Measurements from ENCODE around the gene MT1A. TPM values are rescaled to one million over a fixed set of nuclear protein-coding genes. Genes with fewer than 3 reads are reported as not detected.

The MT1A gene
- total RNA-seq, 1 experiment from 2014 or later = 52.1 TPM

DNA sequence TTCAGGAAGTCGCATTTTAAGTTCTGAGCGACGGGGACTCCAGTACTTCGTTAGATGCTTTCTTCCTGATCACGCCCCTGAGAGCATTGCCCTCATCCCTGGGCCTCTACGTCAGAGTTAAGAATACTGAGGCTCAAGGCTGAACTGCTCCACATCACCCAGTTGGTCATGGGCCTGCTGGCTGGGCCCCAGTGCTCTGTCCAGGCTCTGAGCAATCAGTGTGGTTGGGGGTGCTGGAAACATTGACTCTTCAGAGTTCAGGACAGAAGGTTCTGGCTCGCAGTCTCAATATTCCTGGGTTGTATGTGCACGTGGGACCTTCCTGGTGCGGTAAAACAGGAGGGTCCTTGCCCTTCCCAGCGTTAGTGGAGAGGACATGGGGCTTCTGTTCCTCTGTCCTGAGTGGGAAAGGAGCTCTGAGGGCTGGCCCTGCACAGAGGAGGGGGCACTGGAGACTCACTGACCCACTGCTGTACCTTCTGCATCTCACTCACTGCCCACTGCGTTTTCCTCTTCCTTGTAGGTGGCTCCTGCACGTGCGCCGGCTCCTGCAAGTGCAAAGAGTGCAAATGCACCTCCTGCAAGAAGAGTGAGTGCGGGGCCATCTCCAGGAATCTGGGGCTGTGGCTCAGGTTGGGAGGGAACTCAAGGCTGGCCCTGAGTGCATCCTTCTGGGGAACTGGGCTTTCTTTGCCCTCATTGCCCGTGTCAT is 12.4 kb upstream of the MT1A start:
- no peak for TF ChIP-seq SIN3A (IDR thresholded peaks at IDR 0.05; ENCODE audit: borderline replicate concordance, insufficient read depth, low read depth, low read length)
- TF ChIP-seq, protein P1, sequence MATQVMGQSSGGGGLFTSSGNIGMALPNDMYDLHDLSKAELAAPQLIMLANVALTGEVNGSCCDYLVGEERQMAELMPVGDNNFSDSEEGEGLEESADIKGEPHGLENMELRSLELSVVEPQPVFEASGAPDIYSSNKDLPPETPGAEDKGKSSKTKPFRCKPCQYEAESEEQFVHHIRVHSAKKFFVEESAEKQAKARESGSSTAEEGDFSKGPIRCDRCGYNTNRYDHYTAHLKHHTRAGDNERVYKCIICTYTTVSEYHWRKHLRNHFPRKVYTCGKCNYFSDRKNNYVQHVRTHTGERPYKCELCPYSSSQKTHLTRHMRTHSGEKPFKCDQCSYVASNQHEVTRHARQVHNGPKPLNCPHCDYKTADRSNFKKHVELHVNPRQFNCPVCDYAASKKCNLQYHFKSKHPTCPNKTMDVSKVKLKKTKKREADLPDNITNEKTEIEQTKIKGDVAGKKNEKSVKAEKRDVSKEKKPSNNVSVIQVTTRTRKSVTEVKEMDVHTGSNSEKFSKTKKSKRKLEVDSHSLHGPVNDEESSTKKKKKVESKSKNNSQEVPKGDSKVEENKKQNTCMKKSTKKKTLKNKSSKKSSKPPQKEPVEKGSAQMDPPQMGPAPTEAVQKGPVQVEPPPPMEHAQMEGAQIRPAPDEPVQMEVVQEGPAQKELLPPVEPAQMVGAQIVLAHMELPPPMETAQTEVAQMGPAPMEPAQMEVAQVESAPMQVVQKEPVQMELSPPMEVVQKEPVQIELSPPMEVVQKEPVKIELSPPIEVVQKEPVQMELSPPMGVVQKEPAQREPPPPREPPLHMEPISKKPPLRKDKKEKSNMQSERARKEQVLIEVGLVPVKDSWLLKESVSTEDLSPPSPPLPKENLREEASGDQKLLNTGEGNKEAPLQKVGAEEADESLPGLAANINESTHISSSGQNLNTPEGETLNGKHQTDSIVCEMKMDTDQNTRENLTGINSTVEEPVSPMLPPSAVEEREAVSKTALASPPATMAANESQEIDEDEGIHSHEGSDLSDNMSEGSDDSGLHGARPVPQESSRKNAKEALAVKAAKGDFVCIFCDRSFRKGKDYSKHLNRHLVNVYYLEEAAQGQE (IDR thresholded peaks at IDR 0.05; ENCODE audit: insufficient read depth in 1 of 2, low read depth in 2 of 2, low read length in 1 of 2) = 0 out of 4 replicates have a peak, but pooled peaks of 1 of the 2 experiments have one; percentile 11
- ChIA-PET POLR2A (interaction anchor here (0.7 to 1.0 kb wide), 3 partner anchors 17 to 43 kb away, joined by 3 to 4 read pairs (median 3); no protein-coding TSS in a partner anchor), CTCF (interaction anchor here (0.6 to 1.3 kb wide), 4 partner anchors 17 to 31 kb away, joined by 3 read pairs; partner anchors contain the start of gene MT2A)
- H3K36me3 ChIP-seq (ENCODE audit: control insufficient read depth, insufficient read depth, low read length) = no peaks in the 10 kb centered on the region; the same call in 1 of the 2 replicates
- in situ Hi-C loops (cut with HindIII; ENCODE audit: low pct_unique_long_range_greater_than_20kb, low sequenced_read_pairs) = no loop called here
- intact Hi-C loops (cut with micrococcal nuclease; ENCODE audit: unreplicated experiment) = no loop called here
- no peak for DNase-seq (ENCODE audit: low read depth, low spot score)
- no peaks in the 10 kb centered on the region for H3K9me3 ChIP-seq (ENCODE audit: control insufficient read depth, insufficient read depth, low read depth, low read length)
- peak overlapping the region; percentile 89 for H3K27ac ChIP-seq (ENCODE audit: low read length)
- H3K4me1 ChIP-seq (ENCODE audit: control insufficient read depth, insufficient read depth, low read length) = peaks cover 17% of the 10 kb centered on the region
- BruUV-seq (replicated peaks) = TSS peak; percentile 99
- H3K27me3 ChIP-seq (ENCODE audit: control insufficient read depth, insufficient read depth, low read length) = no peaks in the 10 kb centered on the region
- H3K4me3 ChIP-seq (ENCODE audit: low read depth in 2 of 2, low read length in 2 of 2) = peak overlapping the region; percentile 57 to 72
- peak; percentile 57 for ATAC-seq

GRCh38 chr16:56626685-56627084 is 11.8 kb upstream of the MT1A start:
- no peaks in the 10 kb centered on the region for H3K9me3 ChIP-seq (ENCODE audit: control insufficient read depth, insufficient read depth, low read depth, low read length)
- intact Hi-C loops (cut with micrococcal nuclease; ENCODE audit: unreplicated experiment) = no loop called here
- ChIA-PET POLR2A (interaction anchor here (0.7 to 1.2 kb wide), 2 partner anchors 19 to 42 kb away, joined by 3 read pairs; partner anchors contain the start of gene MT2A), CTCF (interaction anchor here (0.6 to 1.3 kb wide), 2 partner anchors 15 to 23 kb away, joined by 3 read pairs; no protein-coding TSS in a partner anchor)
- H3K27ac ChIP-seq (ENCODE audit: low read length) = peak overlapping the region; percentile 89
- no TSS peak for BruUV-seq (replicated peaks)
- DNase-seq (ENCODE audit: low read depth, low spot score) = no peak
- ATAC-seq = 0 out of 2 replicates have a peak, but pooled peaks have one; percentile 6
- TF ChIP-seq, protein P2, sequence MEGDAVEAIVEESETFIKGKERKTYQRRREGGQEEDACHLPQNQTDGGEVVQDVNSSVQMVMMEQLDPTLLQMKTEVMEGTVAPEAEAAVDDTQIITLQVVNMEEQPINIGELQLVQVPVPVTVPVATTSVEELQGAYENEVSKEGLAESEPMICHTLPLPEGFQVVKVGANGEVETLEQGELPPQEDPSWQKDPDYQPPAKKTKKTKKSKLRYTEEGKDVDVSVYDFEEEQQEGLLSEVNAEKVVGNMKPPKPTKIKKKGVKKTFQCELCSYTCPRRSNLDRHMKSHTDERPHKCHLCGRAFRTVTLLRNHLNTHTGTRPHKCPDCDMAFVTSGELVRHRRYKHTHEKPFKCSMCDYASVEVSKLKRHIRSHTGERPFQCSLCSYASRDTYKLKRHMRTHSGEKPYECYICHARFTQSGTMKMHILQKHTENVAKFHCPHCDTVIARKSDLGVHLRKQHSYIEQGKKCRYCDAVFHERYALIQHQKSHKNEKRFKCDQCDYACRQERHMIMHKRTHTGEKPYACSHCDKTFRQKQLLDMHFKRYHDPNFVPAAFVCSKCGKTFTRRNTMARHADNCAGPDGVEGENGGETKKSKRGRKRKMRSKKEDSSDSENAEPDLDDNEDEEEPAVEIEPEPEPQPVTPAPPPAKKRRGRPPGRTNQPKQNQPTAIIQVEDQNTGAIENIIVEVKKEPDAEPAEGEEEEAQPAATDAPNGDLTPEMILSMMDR (IDR thresholded peaks at IDR 0.05) = no peak
- TF ChIP-seq SIN3A (IDR thresholded peaks at IDR 0.05; ENCODE audit: borderline replicate concordance, insufficient read depth, low read depth, low read length) (no peak), POLR2AphosphoS5 (IDR thresholded peaks at IDR 0.05; ENCODE audit: low read depth, low read length) (no peak), TCF7L2 (IDR thresholded peaks at IDR 0.05; ENCODE audit: low read depth, low read length) (no peak)
- TF ChIP-seq, protein P1 (IDR thresholded peaks at IDR 0.05; ENCODE audit: insufficient read depth in 1 of 2, low read depth in 2 of 2, low read length in 1 of 2) = no peak
- in situ Hi-C loops (cut with HindIII; ENCODE audit: low pct_unique_long_range_greater_than_20kb, low sequenced_read_pairs) = no loop called here
- no peaks in the 10 kb centered on the region for H3K27me3 ChIP-seq (ENCODE audit: control insufficient read depth, insufficient read depth, low read length)
- H3K36me3 ChIP-seq (ENCODE audit: control insufficient read depth, insufficient read depth, low read length) = no peaks in the 10 kb centered on the region; the same call in 1 of the 2 replicates
- peak overlapping the region; percentile 57 to 72 for H3K4me3 ChIP-seq (ENCODE audit: low read depth in 2 of 2, low read length in 2 of 2)
- peaks cover 13% of the 10 kb centered on the region for H3K4me1 ChIP-seq (ENCODE audit: control insufficient read depth, insufficient read depth, low read length)
